IMR-90 (cell line): ENCODE data around the gene GRIA4. TPM values are rescaled to one million over a fixed set of nuclear protein-coding genes. Genes with fewer than 3 reads are reported as not detected.

Experiments
- ATAC-seq: fragments of 200-7000 bp; cut with Tn5 transposase; 2 replicates; pipeline ENCODE4 v1.9.1; 2020; ENCODE audit warnings: low read depth, mild to moderate bottlenecking, moderate library complexity
- BruUV-seq: library from RNA; stranded (reverse); fragments of 400-500 nt; replicated peaks from 2 replicates; lab custom pipeline; 2021; lab: Mats Ljungman, UMichigan
- CTCF ChIA-PET: fragments of 300-600 bp; formaldehyde crosslinking; extraction: SDS; loops from one replicate; lab custom pipeline; 2021; ENCODE audit warnings: antibody characterized with exemption; lab: Yijun Ruan, JAX
- POLR2A ChIA-PET: fragments of 300-600 bp; sonication (Branson Sonifier 250); formaldehyde crosslinking; loops from one replicate; lab custom pipeline; 2022; ENCODE audit warnings: antibody characterized with exemption; ENCODE audit not compliant: unreplicated experiment; lab: Charles Lee
- DNase-seq: peaks from one replicate; pipeline ENCODE4 v3.0.0; 2013
- H2AFZ ChIP-seq: replicated peaks from 2 replicates; pipeline ENCODE3; 2013; ENCODE audit warnings: low read length, mild to moderate bottlenecking; ENCODE audit not compliant: poor library complexity
- H2AK5ac ChIP-seq: 2 replicates; pipeline ENCODE4 v1.6.1; 2013; ENCODE audit warnings: low read depth, low read length, inconsistent platforms
- H2AK9ac ChIP-seq: replicated peaks from 2 replicates; pipeline ENCODE3; 2013; ENCODE audit warnings: mild to moderate bottlenecking, low read depth, low read length, moderate library complexity; ENCODE audit not compliant: poor library complexity
- H2BK120ac ChIP-seq: 2 replicates; pipeline ENCODE4 v1.6.1; 2013; ENCODE audit warnings: low read depth, low read length, inconsistent platforms
- H2BK15ac ChIP-seq: 3 replicates; pipeline ENCODE4 v1.6.1; 2013; ENCODE audit warnings: low read depth, low read length, inconsistent platforms
- H2BK20ac ChIP-seq: 2 replicates; pipeline ENCODE4 v1.6.1; 2013; ENCODE audit warnings: low read depth, mild to moderate bottlenecking, inconsistent platforms, low read length, moderate library complexity
- H2BK5ac ChIP-seq: 2 replicates; pipeline ENCODE4 v1.6.1; 2013; ENCODE audit warnings: mild to moderate bottlenecking, low read depth, low read length, inconsistent platforms; ENCODE audit not compliant: poor library complexity, severe bottlenecking
- H3K14ac ChIP-seq: replicated peaks from 2 replicates; pipeline ENCODE4 v1.6.1; 2013; ENCODE audit warnings: low read depth, low read length, inconsistent platforms
- H3K18ac ChIP-seq: 2 replicates; pipeline ENCODE4 v1.6.1; 2013; ENCODE audit warnings: low read depth, low read length, control low read depth
- H3K23ac ChIP-seq: 2 replicates; pipeline ENCODE4 v1.6.1; 2013; ENCODE audit warnings: low read depth, low read length, inconsistent platforms
- H3K27ac ChIP-seq: 2 replicates; pipeline ENCODE4 v1.5.1; 2013; ENCODE audit warnings: mild to moderate bottlenecking, control low read depth, low read length; ENCODE audit not compliant: insufficient read depth
- H3K27me3 ChIP-seq: 2 replicates; pipeline ENCODE4 v1.6.1; 2013; ENCODE audit warnings: low read length; ENCODE audit not compliant: control insufficient read depth, insufficient read depth
- H3K36me3 ChIP-seq: 2 replicates; pipeline ENCODE4 v1.6.1; 2013; ENCODE audit warnings: low read length, mixed read lengths; ENCODE audit not compliant: control insufficient read depth, insufficient read depth
- H3K4ac ChIP-seq: 2 replicates; pipeline ENCODE4 v1.6.1; 2013; ENCODE audit warnings: low read depth, low read length, inconsistent platforms
- H3K4me1 ChIP-seq: 2 replicates; pipeline ENCODE4 v1.6.1; 2013; ENCODE audit warnings: low read length, mixed read lengths; ENCODE audit not compliant: control insufficient read depth, insufficient read depth
- H3K4me2 ChIP-seq: 2 replicates; pipeline ENCODE4 v1.6.1; 2013; ENCODE audit warnings: low read depth, mild to moderate bottlenecking, control low read depth, low read length, moderate library complexity
- H3K4me3 ChIP-seq: 2 replicates; pipeline ENCODE4 v1.5.1; 2013; ENCODE audit warnings: low read depth, mild to moderate bottlenecking, control low read depth, low read length, moderate library complexity; ENCODE audit not compliant: insufficient read depth
- H3K56ac ChIP-seq: 2 replicates; pipeline ENCODE4 v1.6.1; 2013; ENCODE audit warnings: low read length, inconsistent platforms; ENCODE audit not compliant: insufficient read depth; ENCODE audit errors: extremely low read depth
- H3K79me1 ChIP-seq, 2 experiments: 2 replicates each; pipeline ENCODE4 v1.6.1; 2013; ENCODE audit warnings: low read length in 2 of 2, inconsistent platforms in 1 of 2, low read depth in 1 of 2
- H3K9ac ChIP-seq: 2 replicates; pipeline ENCODE4 v1.6.1; 2013; ENCODE audit warnings: low read depth, low read length, control low read depth
- H3K9me1 ChIP-seq: 2 replicates; pipeline ENCODE4 v1.6.1; 2013; ENCODE audit warnings: low read length, inconsistent platforms; ENCODE audit not compliant: insufficient read depth
- H3K9me3 ChIP-seq: 2 replicates; pipeline ENCODE4 v1.6.1; 2013; ENCODE audit warnings: low read length; ENCODE audit not compliant: control insufficient read depth, insufficient read depth
- H4K20me1 ChIP-seq: 2 replicates; pipeline ENCODE4 v1.6.1; 2013; ENCODE audit warnings: low read length, inconsistent platforms; ENCODE audit not compliant: insufficient read depth
- H4K5ac ChIP-seq: 2 replicates; pipeline ENCODE4 v1.6.1; 2013; ENCODE audit warnings: mild to moderate bottlenecking, low read depth, low read length, control low read depth
- H4K8ac ChIP-seq, 2 experiments: 2 replicates each; pipeline ENCODE4 v1.6.1; 2013; ENCODE audit warnings: low read depth in 2 of 2, low read length in 2 of 2, control low read depth in 1 of 2, inconsistent platforms in 1 of 2
- H4K91ac ChIP-seq: 2 replicates; pipeline ENCODE4 v1.6.1; 2013; ENCODE audit warnings: low read depth, low read length, inconsistent platforms; ENCODE audit not compliant: insufficient read depth
- BHLHE40 ChIP-seq: fragments of 150-350 bp; IDR thresholded peaks from 2 replicates; pipeline ENCODE4 v1.6.1; 2016; ENCODE audit warnings: mild to moderate bottlenecking, low read depth, low read length
- CEBPB ChIP-seq: IDR thresholded peaks from 2 replicates; pipeline ENCODE4 v1.6.1; 2012; ENCODE audit warnings: low read depth, low read length, improper control_type of control experiment
- CHD1 ChIP-seq: IDR thresholded peaks from 2 replicates; pipeline ENCODE4 v1.6.1; 2012; ENCODE audit warnings: low read depth, low read length, improper control_type of control experiment
- FOS ChIP-seq: fragments of 150-350 bp; IDR thresholded peaks from 2 replicates; pipeline ENCODE4 v1.6.1; 2016; ENCODE audit warnings: low read depth, low read length
- MAFK ChIP-seq: IDR thresholded peaks from 2 replicates; pipeline ENCODE4 v1.6.1; 2012; ENCODE audit warnings: low read depth, low read length, improper control_type of control experiment
- MAZ ChIP-seq: IDR thresholded peaks from 2 replicates; pipeline ENCODE4 v1.6.1; 2012; ENCODE audit warnings: low read depth, mild to moderate bottlenecking, low read length, improper control_type of control experiment, moderate library complexity, borderline replicate concordance
- MXI1 ChIP-seq: IDR thresholded peaks from 2 replicates; pipeline ENCODE4 v1.6.1; 2012; ENCODE audit warnings: low read depth, mild to moderate bottlenecking, low read length, moderate library complexity, borderline replicate concordance
- NFE2L2 ChIP-seq: fragments of 150-350 bp; IDR thresholded peaks from 2 replicates; pipeline ENCODE4 v1.6.1; 2016; ENCODE audit warnings: low read depth, mild to moderate bottlenecking, low read length
- POLR2A ChIP-seq: IDR thresholded peaks from 2 replicates; pipeline ENCODE4 v1.6.1; 2012; ENCODE audit warnings: mild to moderate bottlenecking, low read depth, low read length
- RAD21 ChIP-seq: IDR thresholded peaks from 2 replicates; pipeline ENCODE4 v1.6.1; 2012; ENCODE audit warnings: low read length, improper control_type of control experiment
- RCOR1 ChIP-seq: IDR thresholded peaks from 2 replicates; pipeline ENCODE4 v1.6.1; 2012; ENCODE audit warnings: mild to moderate bottlenecking, low read length, improper control_type of control experiment; ENCODE audit not compliant: insufficient replicate concordance
- RFX5 ChIP-seq: IDR thresholded peaks from 2 replicates; pipeline ENCODE4 v1.8.0; 2012; ENCODE audit warnings: low read depth, mild to moderate bottlenecking, low read length, moderate library complexity
- SMC3 ChIP-seq: fragments of 150-350 bp; IDR thresholded peaks from 2 replicates; pipeline ENCODE4 v1.6.1; 2016; ENCODE audit warnings: low read depth, mild to moderate bottlenecking, antibody characterized with exemption, low read length, moderate library complexity
- WGBS, 2 experiments: methylation state at CpG; one replicate each; pipeline versions ENCODE4 v1.1.5 to v1.1.7; 2013; ENCODE audit warnings: missing lambda C conversion rate in 2 of 2; ENCODE audit not compliant: insufficient read length in 1 of 2; ENCODE audit errors: extremely low coverage in 2 of 2; 5-methylcytosine and 5-hydroxymethylcytosine counted together
- dilution Hi-C: fragments of 300-500 bp; cut with HindIII; formaldehyde crosslinking; loops from one replicate; pipeline ENCODE4 v1.14.3; 2018; ENCODE audit warnings: low sequenced_read_pairs; ENCODE audit not compliant: unreplicated experiment
- in situ Hi-C: fragments of 300-500 bp; cut with MboI; formaldehyde crosslinking; loops from 3 replicates; pipeline ENCODE4 v1.14.3; 2019; ENCODE audit warnings: low sequenced_read_pairs, inconsistent platforms, mixed read lengths
- intact Hi-C: fragments of 100-400 bp; cut with micrococcal nuclease; formaldehyde crosslinking; loops from 2 replicates; pipeline ENCODE4 v1.10.0; 2022
- polyA plus RNA-seq, 3 experiments: library from polyadenylated mRNA; depleted of rRNA; stranded (reverse); fragments of >200 nt; gene quantifications; 2 replicates each; pipeline ENCODE4 v1.2.3, GENCODE V29; 2012; ENCODE audit warnings: low replicate concordance in 1 of 3
- total RNA-seq: library from RNA; depleted of rRNA; stranded (reverse); fragments of >200 nt; gene quantifications from 2 replicates; pipeline ENCODE4 v1.2.3, GENCODE V29; 2012
- TF ChIP-seq, protein P1 (sequence below): fragments of 150-350 bp; IDR thresholded peaks from 2 replicates; pipeline ENCODE4 v1.6.1; 2017; ENCODE audit warnings: mild to moderate bottlenecking, antibody characterized with exemption, low read length, low read depth
- TF ChIP-seq, protein P2 (sequence below): fragments of 150-350 bp; IDR thresholded peaks from 2 replicates; pipeline ENCODE4 v1.6.1; 2016; ENCODE audit warnings: low read depth, mild to moderate bottlenecking, low read length, moderate library complexity, borderline replicate concordance
- TF ChIP-seq, protein P3 (sequence below): conservative IDR thresholded peaks from 2 replicates; pipeline ENCODE4 v1.5.1; 2012; ENCODE audit warnings: mild to moderate bottlenecking, low read depth, low read length, improper control_type of control experiment

Gene GRIA4
- total and polyA plus RNA-seq, 2 of the 4 experiments (the other 2 are of a cell fraction): 0.36 to 1.0 TPM

DNA sequence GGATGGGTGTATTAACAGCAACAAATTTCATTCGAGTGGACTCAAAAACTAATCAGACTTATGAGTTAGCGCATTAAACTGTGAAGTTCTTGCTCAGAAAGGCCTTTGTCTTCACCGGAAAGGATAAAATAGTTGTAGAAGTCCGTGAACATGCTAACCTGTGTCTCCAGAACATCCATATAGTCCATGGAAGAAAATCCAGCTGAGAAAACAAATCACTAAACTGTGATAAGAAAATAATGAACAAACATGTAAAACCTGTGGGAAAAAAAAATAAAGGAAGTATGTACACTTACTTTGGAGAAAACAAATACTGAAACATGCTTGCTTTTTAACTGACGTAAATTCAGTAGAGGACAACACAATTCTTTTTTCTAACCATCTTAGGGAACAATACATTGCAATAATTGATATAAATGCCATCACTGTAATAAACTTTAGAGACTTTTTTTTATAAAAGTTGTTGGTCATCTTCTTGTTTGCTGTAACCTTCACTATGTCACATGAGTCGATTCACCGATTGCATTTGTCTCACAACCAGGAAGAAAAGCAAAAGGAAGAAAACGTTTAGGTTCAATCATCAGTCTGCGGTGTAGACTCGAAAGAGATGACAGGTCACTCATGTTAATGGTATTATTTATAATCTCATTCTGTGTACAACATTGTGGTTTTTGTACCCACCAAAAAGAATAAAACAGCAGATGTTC, 370.3 kb downstream of the GRIA4 start:
- intact Hi-C loops (no loop called here), dilution Hi-C loops (no loop called here), in situ Hi-C loops (no loop called here)
- POLR2A ChIA-PET: no interaction called here
- WGBS, 2 experiments: no CpG with 5 or more reads among the region's 10 CpGs
- H3K4me2 ChIP-seq: no peak overlapping the region
- no peak overlapping the region for H2AK9ac ChIP-seq
- no peaks in the 10 kb centered on the region for H3K36me3 ChIP-seq
- no peak for DNase-seq
- no peak overlapping the region for H3K23ac ChIP-seq
- no peak for ATAC-seq
- H3K9me3 ChIP-seq: no peaks in the 10 kb centered on the region
- no peaks in the 10 kb centered on the region for H3K79me1 ChIP-seq
- H4K20me1 ChIP-seq: no peaks in the 10 kb centered on the region
- BruUV-seq: no TSS peak
- H2AK5ac ChIP-seq: no peak overlapping the region
- no peak overlapping the region for H3K56ac ChIP-seq
- H3K4ac ChIP-seq: no peak overlapping the region
- H3K4me3 ChIP-seq: no peak overlapping the region
- no peak overlapping the region for H2BK20ac ChIP-seq
- H3K4me1 ChIP-seq: no peaks in the 10 kb centered on the region
- H3K27ac ChIP-seq: no peak overlapping the region
- H4K5ac ChIP-seq: no peak overlapping the region
- TF ChIP-seq MAZ (no peak), RCOR1 (no peak), RFX5 (no peak), BHLHE40 (no peak), CHD1 (no peak), SMC3 (no peak), MAFK (no peak), RAD21 (no peak), NFE2L2 (no peak), FOS (no peak), MXI1 (no peak), POLR2A (no peak), CEBPB (no peak)
- TF ChIP-seq, protein P1, sequence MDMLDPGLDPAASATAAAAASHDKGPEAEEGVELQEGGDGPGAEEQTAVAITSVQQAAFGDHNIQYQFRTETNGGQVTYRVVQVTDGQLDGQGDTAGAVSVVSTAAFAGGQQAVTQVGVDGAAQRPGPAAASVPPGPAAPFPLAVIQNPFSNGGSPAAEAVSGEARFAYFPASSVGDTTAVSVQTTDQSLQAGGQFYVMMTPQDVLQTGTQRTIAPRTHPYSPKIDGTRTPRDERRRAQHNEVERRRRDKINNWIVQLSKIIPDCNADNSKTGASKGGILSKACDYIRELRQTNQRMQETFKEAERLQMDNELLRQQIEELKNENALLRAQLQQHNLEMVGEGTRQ: no peak
- TF ChIP-seq, protein P2, sequence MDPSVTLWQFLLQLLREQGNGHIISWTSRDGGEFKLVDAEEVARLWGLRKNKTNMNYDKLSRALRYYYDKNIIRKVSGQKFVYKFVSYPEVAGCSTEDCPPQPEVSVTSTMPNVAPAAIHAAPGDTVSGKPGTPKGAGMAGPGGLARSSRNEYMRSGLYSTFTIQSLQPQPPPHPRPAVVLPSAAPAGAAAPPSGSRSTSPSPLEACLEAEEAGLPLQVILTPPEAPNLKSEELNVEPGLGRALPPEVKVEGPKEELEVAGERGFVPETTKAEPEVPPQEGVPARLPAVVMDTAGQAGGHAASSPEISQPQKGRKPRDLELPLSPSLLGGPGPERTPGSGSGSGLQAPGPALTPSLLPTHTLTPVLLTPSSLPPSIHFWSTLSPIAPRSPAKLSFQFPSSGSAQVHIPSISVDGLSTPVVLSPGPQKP: no peak
- TF ChIP-seq, protein P3, sequence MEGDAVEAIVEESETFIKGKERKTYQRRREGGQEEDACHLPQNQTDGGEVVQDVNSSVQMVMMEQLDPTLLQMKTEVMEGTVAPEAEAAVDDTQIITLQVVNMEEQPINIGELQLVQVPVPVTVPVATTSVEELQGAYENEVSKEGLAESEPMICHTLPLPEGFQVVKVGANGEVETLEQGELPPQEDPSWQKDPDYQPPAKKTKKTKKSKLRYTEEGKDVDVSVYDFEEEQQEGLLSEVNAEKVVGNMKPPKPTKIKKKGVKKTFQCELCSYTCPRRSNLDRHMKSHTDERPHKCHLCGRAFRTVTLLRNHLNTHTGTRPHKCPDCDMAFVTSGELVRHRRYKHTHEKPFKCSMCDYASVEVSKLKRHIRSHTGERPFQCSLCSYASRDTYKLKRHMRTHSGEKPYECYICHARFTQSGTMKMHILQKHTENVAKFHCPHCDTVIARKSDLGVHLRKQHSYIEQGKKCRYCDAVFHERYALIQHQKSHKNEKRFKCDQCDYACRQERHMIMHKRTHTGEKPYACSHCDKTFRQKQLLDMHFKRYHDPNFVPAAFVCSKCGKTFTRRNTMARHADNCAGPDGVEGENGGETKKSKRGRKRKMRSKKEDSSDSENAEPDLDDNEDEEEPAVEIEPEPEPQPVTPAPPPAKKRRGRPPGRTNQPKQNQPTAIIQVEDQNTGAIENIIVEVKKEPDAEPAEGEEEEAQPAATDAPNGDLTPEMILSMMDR: no peak
- no peaks in the 10 kb centered on the region for H3K9me1 ChIP-seq
- H4K91ac ChIP-seq: no peak overlapping the region
- H2BK15ac ChIP-seq: no peak overlapping the region
- H3K27me3 ChIP-seq: no peaks in the 10 kb centered on the region
- H3K9ac ChIP-seq: no peak overlapping the region
- H3K18ac ChIP-seq: no peak overlapping the region
- H3K14ac ChIP-seq: no peak overlapping the region
- H2AFZ ChIP-seq: no peak overlapping the region
- no peak overlapping the region for H4K8ac ChIP-seq
- CTCF ChIA-PET: interaction anchor here (1.1 kb wide), 1 partner anchor 93 kb away, joined by 3 read pairs; no protein-coding TSS in a partner anchor
- no peak overlapping the region for H2BK5ac ChIP-seq
- no peak overlapping the region for H2BK120ac ChIP-seq
